Loucy (cell line): Measurements from ENCODE around the gene MEIS1.

Experiments
- H2AFZ ChIP-seq: fragments of 200-600 bp; sonication (generic); 2 replicates; pipeline ENCODE4 v1.6.0; 2016; ENCODE audit warnings: antibody characterized with exemption, mild to moderate bottlenecking, low read length, moderate library complexity
- H3F3A ChIP-seq: fragments of 200-600 bp; 2 replicates; pipeline ENCODE4 v1.6.0; 2016; ENCODE audit warnings: antibody characterized with exemption, low read depth, mild to moderate bottlenecking
- H3K27me3 ChIP-seq: fragments of 200-600 bp; sonication (generic); 2 replicates; pipeline ENCODE4 v1.6.1; 2014; ENCODE audit warnings: low read length, mild to moderate bottlenecking; ENCODE audit not compliant: insufficient read depth, poor library complexity, severe bottlenecking
- H3K36me3 ChIP-seq: fragments of 200-600 bp; sonication (generic); 2 replicates; pipeline ENCODE4 v1.6.1; 2016; ENCODE audit warnings: low read length; ENCODE audit not compliant: insufficient read depth
- H3K4me1 ChIP-seq: fragments of 200-600 bp; sonication (generic); 2 replicates; pipeline ENCODE4 v1.5.1; 2014; ENCODE audit warnings: low read length, mild to moderate bottlenecking; ENCODE audit not compliant: insufficient read depth, poor library complexity, severe bottlenecking
- H3K4me2 ChIP-seq: fragments of 200-600 bp; sonication (generic); 2 replicates; pipeline ENCODE4 v1.6.0; 2014; ENCODE audit warnings: antibody characterized with exemption, low read length, low read depth, mild to moderate bottlenecking; ENCODE audit not compliant: poor library complexity, severe bottlenecking
- H3K4me3 ChIP-seq: fragments of 200-600 bp; sonication (generic); 2 replicates; pipeline ENCODE4 v1.5.1; 2014; ENCODE audit warnings: low read length, mild to moderate bottlenecking, mixed read lengths; ENCODE audit not compliant: poor library complexity, severe bottlenecking
- H3K79me2 ChIP-seq: fragments of 200-600 bp; sonication (generic); 2 replicates; pipeline ENCODE4 v1.6.1; 2014; ENCODE audit warnings: low read length; ENCODE audit not compliant: insufficient read depth
- H3K9ac ChIP-seq: fragments of 200-600 bp; sonication (generic); 2 replicates; pipeline ENCODE4 v1.6.0; 2014; ENCODE audit warnings: mild to moderate bottlenecking, low read depth, low read length, moderate library complexity; ENCODE audit not compliant: poor library complexity, severe bottlenecking
- H3K9me2 ChIP-seq: fragments of 200-600 bp; sonication (generic); replicated peaks from 2 replicates; pipeline ENCODE4 v1.6.1; 2016; ENCODE audit warnings: low read depth, low read length, mixed read lengths
- H3K9me3 ChIP-seq: fragments of 200-600 bp; sonication (generic); 2 replicates; pipeline ENCODE4 v1.6.1; 2014; ENCODE audit warnings: mild to moderate bottlenecking, antibody characterized with exemption, low read length, low read depth; ENCODE audit not compliant: insufficient read depth
- H4K20me1 ChIP-seq: fragments of 200-600 bp; sonication (generic); 2 replicates; pipeline ENCODE4 v1.6.0; 2014; ENCODE audit warnings: antibody characterized with exemption, low read length, mild to moderate bottlenecking; ENCODE audit not compliant: insufficient read depth, poor library complexity, severe bottlenecking
- CTCF ChIP-seq: fragments of 200-600 bp; sonication (generic); conservative IDR thresholded peaks from 2 replicates; pipeline ENCODE4 v1.5.1; 2014; ENCODE audit warnings: mild to moderate bottlenecking, antibody characterized with exemption, low read length
- EZH2phosphoT487 ChIP-seq: fragments of 200-600 bp; IDR thresholded peaks from 2 replicates; pipeline ENCODE4 v1.6.1; 2018; ENCODE audit warnings: antibody characterized with exemption, mild to moderate bottlenecking, moderate library complexity, borderline replicate concordance

MEIS1 gene

GRCh38 chr2:66440708-66441497 is 6.0 kb downstream of the MEIS1 start:
- H3K36me3 ChIP-seq = no peaks in the 10 kb centered on the region
- H3K9me2 ChIP-seq = no peaks in the 10 kb centered on the region
- H3K27me3 ChIP-seq = no peaks in the 10 kb centered on the region
- H4K20me1 ChIP-seq = no peaks in the 10 kb centered on the region
- no peaks in the 10 kb centered on the region for H3F3A ChIP-seq
- H3K9ac ChIP-seq = no peak overlapping the region
- no peak for TF ChIP-seq EZH2phosphoT487
- TF ChIP-seq CTCF = no peak
- H3K9me3 ChIP-seq = no peaks in the 10 kb centered on the region
- no peaks in the 10 kb centered on the region for H3K4me1 ChIP-seq
- H3K79me2 ChIP-seq = no peaks in the 10 kb centered on the region
- no peak overlapping the region for H3K4me2 ChIP-seq
- no peak overlapping the region for H3K4me3 ChIP-seq
- no peak overlapping the region for H2AFZ ChIP-seq

- no peak overlapping the region for H2AFZ ChIP-seq
- H4K20me1 ChIP-seq = no peaks in the 10 kb centered on the region
- no peaks in the 10 kb centered on the region for H3K27me3 ChIP-seq
- H3K4me1 ChIP-seq = no peaks in the 10 kb centered on the region
- H3K4me3 ChIP-seq = no peak overlapping the region
- H3K4me2 ChIP-seq = no peak overlapping the region
- H3K9me3 ChIP-seq = no peaks in the 10 kb centered on the region
- H3K36me3 ChIP-seq = no peaks in the 10 kb centered on the region
- no peaks in the 10 kb centered on the region for H3K79me2 ChIP-seq
- no peak overlapping the region for H3K9ac ChIP-seq
- TF ChIP-seq EZH2phosphoT487 (no peak), CTCF (no peak)
- no peaks in the 10 kb centered on the region for H3F3A ChIP-seq
- H3K9me2 ChIP-seq = no peaks in the 10 kb centered on the region
Measured at GRCh38 chr2:66441581-66442320, 6.8 kb downstream of the MEIS1 start.

GRCh38 chr2:66442516-66443185 is 7.7 kb downstream of the MEIS1 start:
- H2AFZ ChIP-seq = no peak overlapping the region
- no peaks in the 10 kb centered on the region for H3K9me2 ChIP-seq
- no peaks in the 10 kb centered on the region for H3K27me3 ChIP-seq
- no peak overlapping the region for H3K4me3 ChIP-seq
- H3K4me1 ChIP-seq = no peaks in the 10 kb centered on the region
- H3K79me2 ChIP-seq = no peaks in the 10 kb centered on the region
- TF ChIP-seq CTCF (no peak), EZH2phosphoT487 (no peak)
- H3K9me3 ChIP-seq = no peaks in the 10 kb centered on the region
- H3F3A ChIP-seq = no peaks in the 10 kb centered on the region
- H3K4me2 ChIP-seq = no peak overlapping the region
- no peaks in the 10 kb centered on the region for H4K20me1 ChIP-seq
- H3K36me3 ChIP-seq = no peaks in the 10 kb centered on the region
- no peak overlapping the region for H3K9ac ChIP-seq
